NCI-H128 (cell line): ENCODE results near the gene FGF1.

Experiments used
- DNase-seq: peaks from one replicate; lab custom pipeline; 2025; ENCODE audit not compliant: unreplicated experiment; lab: John Stamatoyannopoulos, UW

FGF1 gene

DNA sequence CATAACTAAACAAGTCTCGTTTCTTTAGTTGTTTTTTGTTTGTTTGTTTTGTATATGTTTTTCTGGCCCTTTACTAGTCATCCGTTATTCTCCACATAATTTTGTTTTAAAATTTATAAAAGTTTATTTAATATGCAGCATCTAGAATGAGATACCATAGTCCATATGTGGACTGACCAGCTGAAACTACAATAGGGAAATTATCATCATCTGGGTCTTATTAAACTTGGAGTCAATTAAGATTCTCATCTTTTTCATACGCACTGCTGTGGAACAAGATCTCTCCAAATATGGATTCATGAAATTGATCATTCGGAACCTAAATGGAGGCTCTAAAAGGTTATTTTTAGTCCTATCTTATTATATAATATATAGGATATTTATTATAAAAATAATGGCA, 99.3 kb downstream of the FGF1 start:
- no peak for DNase-seq

DNA sequence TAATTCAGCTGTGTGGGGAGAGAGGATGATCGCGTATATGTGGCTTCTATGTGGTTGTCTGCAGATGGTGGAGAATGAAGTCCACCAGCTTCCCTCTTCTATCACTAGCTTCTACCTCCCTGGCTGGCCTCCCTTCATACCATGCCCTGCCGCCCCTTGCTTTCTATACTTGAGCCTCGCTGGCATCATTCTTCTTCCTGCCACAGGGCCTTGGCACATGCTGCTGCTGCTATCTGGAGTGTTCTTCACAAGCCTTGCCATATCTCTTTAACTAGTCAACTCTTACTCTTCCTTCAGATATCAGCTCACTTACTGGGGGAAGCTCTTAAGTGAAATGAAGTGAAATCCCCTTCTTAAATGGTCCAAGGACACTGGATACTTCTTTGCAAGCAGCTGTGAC, 100.4 kb downstream of the FGF1 start:
- DNase-seq, result no peak

DNA sequence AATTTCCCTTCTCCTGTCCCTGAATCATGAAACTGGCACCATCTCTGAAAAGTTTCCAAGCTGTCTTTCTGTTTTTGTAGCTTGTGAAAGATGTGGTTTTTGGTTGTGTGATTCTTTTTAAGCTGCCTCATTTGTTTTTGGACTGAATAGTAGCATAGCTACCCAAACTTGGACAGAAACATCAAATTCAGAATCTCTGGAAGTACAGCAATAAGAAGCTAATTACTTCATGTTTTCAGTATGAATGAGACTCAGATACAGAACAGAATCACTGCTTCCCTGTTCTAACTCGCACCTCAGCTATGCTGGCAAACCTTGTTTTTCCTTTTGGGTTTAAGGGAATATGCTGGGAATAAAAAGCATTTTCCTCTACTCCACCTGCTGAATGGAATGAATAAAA, 101.0 kb downstream of the FGF1 start:
- DNase-seq, result no peak

DNA sequence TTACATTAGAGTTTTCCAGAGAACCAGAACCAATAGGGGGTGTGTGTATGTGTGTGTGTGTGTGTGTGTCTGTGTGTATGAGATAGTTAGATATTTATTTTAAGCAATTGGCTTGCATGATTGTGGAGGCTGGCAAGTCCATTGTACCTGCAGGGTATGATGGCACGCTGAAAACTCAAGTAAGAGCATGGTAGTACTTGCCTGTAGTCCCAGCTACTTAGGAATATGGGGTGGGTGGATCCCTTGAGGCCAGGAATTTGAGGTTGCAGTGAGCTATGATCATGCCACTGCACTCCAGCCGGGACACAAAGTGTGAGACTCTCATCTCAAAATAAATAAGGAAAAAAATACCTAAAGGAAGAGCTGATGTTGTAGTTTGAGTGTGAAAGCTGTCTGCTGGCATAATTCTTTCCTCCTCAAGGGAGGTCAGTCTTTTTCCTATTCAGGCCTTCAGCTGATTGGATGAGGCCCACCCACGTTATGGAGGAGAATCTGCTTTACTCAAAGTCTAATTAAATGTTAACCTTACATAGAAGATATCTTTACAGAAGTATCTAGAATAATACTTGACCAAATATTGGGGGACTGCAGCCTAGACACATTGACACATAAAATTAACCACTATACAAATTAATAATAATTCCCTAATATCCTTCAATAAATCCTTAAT, 107.6 kb downstream of the FGF1 start:
- no peak for DNase-seq

DNA sequence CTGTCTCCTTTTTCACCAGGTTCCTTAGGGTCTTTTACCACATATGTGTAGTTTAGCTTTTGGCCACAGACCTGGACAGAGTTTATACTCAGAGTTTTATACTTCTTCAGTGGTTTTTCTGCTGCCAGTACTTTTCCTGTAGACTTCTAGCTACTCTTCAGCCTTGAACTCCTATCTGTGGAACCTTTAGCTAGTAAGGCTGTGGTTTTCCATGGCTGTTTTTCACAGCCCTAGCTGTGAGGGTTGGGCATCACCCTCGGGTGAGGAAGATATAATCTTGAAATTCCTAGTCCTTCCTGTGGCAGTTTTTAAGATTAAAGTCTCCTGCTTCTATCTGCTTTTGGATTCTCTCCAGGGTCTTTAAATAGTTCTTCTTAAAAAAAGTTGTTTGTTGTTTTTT, 109.1 kb downstream of the FGF1 start:
- no peak for DNase-seq

DNA sequence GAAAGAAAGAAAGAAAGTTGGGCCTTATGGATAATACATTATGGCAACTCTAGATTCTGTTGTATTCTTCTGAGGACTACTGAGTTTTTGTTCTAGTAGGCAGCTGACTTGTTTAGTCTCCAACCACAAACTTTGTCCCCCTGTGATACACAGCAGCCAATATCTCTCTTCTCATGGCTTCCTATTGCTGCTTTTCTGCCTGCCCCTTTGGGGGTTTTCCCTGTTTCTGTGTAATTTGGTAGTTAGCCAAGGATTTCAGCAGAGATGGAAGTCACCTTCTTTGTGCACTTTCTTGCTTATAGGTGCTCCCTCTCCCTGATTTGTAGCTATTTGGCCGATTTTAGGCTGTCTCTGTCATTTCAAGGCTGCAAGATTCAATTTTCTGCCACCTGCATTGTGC, 109.6 kb downstream of the FGF1 start:
- DNase-seq, result no peak

DNA sequence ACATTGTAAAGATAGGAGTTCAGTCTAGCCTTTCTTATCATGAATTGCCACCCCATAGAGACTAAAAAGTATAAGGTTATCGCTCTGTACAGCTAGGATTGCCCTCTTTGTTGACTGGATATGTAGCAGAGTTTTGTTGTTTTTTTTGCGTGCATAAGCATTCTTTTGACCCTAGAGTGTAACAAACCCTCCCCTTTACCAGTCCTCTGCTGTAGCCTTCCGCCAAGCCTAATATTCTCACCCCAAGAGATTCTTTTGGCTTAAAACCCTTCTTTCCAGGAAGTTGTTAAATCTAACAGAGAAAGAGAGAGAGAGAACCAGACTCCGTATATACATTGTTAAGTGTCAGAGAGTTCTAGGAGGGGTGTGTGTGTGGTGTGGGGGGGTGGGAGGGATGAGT, 113.9 kb downstream of the FGF1 start:
- DNase-seq, result no peak

DNA sequence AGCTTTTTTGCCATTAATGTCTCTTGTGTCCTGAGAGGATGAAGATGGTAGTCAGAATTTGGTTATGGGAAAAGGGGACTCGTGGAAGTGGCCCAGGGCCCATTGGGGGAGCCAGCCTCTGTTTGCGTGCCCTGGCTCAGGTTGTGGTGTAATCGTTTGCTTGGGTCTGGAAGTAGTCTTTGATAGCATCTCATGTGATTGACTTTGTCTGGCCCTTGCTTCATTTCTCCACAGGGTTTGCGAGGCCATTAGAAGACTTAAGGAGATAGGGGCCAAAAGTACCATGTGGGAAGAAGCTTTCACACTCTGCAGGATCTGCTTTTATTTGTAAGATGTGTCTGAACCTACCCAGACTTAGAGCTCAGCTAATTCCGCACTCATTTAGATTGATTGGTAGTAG, 114.5 kb downstream of the FGF1 start:
- no peak for DNase-seq

DNA sequence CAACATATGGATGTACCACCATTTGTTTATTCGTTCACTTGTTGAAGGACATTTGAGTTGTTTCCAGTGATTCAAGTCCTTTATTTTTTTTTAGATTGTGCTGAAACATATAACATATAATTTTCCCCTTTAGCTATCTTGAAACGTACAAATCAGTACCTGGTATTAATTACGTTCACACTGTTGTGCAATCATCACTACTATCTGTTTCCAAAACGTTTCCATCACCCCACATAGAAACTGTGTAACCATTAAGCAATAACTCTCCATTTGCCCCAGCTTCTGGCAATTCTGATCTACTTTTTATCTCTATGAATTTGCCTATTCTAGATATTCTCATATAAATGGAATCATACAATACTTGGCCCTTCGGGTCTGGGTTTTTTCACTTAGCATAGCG, 116.0 kb downstream of the FGF1 start:
- DNase-seq, result no peak

DNA sequence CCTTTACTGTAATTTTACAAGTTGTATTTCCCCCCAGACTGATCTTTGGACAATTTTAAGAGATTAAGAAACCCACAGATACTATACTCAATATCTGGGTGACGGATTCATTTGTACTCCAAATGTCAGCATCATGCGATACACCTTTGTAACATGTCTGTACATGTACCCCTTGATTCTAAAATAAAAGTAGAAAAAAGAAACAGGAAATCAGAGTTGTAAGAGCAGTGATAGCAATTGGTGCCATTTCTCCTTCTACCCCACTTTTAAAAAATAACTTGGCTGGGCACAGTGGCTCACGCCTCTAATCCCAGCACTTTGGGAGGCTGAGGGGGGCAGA, 116.9 kb downstream of the FGF1 start:
- DNase-seq, result no peak

DNA sequence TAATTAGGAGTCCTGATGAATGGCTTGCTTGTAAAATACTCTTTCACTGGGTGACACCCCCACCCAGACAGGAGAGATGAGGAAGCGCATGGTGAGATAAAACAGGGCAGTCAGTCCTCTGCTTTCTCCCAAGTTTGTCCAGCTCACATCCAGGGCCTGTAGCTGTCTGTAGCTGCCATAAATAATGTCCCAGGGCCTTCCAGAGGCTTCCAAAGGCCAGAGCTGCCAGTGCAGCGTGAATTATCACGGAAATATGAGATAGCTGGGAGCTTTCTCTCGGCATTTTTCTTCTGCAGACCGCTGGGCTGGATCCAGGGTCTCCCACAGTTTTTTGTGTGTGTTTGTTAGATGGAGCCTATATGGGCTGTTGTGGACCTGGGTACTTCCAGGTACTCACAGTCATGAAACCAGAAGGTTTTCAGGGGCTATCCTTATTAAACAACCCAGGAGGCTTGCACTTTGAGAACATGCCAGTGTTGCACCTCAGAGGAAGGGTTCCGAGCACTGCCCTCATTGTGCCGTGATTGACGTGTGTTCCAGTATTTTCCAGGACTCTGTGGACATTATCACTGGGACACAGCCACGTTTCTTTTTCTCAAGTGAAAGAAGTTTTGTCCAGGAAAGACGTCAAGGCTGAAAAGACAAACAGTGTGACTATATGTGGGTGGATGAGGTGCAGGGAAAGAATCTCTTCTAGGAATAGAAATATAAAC, 117.5 kb downstream of the FGF1 start:
- DNase-seq, result no peak

DNA sequence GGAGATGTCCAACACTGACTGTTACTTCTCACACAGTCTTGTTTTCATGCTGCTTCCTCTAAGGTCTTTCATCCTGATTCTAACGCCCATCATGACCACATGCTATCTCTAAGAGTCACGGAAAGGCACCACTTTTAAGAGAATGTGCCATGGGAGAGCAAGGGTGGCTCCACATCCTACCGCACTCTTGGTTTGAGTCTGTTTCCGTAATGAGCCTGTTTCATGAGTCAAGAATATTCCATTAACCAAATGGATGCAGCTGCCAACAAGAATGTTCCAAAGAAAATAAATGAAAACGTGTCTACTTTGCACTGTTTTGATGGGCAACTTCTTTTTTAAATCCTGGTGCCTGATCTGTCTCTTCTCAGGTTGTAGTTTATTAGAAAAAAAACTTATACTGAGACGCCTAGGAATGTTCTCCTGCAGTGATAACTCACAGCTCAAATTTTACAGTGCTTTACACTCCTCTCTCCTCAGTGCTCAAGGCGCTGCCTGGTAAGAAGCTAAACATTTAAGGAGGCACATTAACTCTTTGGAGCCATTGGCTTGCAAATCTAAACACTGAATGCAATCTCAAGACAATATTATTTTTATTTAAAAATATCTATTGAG, 124.3 kb downstream of the FGF1 start:
- no peak for DNase-seq

DNA sequence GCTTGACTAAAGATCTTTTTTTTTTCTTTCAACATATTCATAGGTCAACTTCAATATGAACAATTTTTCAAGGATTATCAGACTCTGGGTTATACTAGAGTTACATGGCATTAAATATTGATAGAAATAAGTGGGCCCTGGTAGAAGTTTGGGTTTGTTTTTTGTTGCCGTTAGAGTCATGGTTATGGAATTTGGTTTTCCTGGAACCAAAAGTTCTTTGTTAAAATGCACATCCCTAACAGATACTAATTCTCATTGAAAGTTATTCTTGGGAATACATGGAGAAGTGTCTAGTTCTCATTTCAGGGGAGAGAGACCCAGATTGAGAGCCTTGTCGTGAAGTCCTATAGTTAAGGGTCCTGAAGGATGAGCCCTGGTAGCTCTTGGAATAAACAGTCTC, 124.9 kb downstream of the FGF1 start:
- DNase-seq, result no peak

DNA sequence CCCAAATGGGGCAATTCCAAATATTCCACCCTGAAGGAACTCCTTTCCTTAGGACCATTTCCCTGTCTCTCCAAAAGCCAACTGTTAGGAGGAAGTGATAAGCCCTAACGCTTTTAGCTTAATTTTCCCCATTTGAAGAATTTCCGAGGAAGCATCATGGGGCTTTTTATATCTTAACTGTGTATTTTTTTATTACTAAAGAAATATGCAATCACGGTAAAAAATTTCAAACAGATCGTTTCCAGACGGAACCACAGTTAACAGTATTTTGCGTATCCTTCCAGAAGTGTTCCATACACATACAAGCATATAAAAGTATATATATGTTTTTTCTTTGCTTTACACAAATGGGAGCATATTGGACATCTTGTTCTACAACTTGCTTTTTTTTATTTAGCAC, 133.8 kb downstream of the FGF1 start:
- DNase-seq, result no peak

DNA sequence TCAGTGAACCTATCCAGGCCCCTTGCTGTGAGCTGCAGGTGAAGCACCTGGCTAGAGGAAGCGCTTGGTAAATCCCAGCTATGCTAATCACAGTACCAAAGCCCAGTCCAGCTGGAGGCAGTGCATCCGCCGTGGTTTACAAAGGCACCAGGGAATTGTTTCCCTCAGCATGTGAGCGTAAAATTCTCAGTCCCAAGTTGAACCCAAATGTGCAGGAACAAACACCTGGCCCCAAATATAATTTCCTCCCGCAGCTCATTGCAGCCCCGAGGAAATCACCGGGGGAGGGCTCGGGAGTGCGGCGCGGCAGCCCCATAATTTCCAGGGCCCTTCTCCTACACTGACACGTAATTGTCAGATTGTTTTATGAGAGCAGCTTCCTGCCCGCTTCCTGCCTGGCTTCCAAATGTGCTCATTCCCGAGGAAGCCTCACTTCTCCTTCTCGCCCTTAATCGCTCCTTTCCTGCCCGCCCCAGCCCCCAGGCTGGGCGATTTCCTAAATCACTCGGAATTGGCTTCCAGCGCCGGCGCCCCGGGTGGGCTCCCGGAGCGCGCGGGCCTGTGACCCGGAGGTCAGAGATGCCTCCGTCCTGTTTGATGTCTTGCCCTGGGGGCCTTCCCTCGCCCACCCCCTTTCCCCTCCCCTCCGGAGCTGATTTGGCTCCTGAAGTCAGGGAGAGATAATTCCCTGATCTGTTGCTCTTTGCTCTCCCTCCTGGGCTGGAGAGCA, 134.4 kb downstream of the FGF1 start:
- DNase-seq, result no peak

DNA sequence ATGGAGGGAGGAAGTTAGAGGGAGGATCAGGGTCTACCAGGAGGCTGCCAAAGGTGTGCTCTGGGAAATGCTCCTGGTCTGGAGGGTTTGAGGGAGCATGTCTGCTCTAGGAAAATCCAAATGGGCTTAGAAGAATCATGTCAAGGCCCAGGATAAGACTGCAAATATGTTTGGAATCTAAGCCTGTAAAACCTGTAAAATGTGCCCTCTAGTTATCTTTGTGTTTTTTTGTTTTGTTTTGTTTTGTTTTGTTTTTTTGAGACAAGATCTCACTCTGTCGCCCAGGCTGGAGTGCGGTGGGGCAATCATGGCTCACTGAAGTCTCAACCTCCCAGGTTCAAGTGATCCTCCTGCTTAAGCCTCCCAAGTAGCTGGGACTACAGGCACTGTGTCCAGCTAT, 135.4 kb downstream of the FGF1 start:
- DNase-seq, result no peak

DNA sequence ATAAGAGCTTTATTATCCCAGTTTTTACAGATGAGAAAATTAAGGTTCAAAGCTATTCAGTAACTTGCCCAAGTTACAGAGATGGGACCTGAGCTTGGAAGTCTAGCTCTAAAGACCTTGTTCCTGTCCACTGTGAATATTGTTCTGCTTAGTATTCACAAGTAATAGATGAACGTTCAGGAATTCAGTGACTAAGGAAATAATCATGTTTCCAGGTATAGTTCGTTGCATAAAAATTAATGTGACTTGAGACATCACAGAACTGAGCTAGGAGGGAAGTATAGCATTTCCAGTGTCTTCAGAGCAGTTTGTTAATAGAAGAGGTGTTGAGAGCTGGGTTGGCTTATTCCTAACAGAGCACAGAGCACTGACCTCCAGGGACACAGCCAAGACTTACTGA, 136.1 kb downstream of the FGF1 start:
- no peak for DNase-seq

DNA sequence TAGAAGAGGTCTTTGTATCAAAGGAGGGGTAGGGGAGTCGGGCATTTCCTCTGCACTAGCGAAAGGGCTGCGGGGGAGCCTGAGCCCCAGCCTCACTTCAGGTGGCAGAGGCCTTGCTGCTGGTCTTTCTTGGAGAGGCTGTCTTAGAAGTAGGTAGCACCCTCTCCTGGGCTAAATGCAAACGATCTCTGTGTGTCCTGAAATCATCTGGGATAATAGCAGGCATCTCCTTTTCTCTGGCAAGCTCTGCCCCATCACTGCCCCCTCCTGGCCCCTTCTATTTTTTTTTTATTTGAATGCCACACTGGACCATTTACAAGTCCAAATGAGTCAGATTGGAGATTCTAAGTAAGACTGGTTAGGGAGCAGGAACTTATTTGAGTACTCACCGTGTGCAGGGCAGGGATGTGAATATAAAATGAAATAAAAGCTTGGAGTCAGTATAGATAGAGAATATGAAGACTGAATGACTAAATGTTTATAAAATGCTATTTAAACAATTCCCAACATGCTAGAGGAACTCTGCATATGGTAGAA, 137.1 kb downstream of the FGF1 start:
- DNase-seq, result peak; percentile 9

DNA sequence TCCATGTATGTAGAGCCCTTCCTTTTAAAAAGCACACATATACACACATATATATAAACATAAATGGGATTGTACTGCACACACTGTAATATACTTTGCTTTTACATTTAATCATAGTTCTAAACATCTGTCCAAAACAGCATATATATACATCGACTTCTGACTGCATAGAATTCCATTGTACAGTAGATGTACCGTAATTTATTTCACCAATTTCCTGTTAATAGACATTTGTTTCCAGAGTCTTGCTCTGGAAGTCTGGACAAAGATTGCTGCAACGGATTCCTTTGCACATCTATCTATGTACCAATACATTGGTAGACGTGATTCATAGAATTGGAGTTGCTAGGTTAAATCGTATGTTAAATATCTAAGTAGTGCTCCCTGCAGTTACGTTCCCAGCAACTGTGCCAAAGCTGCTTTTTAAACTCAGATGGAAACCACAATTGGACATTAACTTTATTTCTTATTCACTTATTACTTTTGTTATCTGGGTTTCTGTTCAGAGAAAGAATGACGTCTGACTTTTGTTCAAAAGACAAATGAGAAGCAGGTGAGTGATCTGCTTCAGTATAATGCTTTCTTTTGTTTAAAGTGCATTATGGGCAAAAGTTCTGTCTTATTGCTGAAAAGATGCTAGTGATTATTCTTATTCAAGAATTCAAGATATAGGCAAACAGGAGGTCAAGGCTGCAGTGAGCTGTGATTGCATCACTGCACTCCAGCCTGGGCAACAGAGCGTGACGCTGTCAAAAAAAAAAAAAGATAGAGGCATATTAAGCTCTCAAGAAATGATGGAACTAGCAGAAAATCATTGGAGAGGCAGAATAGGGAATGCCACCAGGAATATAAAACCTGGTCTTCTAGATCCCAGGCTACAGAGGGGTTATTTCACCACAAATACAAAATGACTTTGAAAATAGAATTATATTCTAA, 138.2 kb downstream of the FGF1 start:
- no peak for DNase-seq

DNA sequence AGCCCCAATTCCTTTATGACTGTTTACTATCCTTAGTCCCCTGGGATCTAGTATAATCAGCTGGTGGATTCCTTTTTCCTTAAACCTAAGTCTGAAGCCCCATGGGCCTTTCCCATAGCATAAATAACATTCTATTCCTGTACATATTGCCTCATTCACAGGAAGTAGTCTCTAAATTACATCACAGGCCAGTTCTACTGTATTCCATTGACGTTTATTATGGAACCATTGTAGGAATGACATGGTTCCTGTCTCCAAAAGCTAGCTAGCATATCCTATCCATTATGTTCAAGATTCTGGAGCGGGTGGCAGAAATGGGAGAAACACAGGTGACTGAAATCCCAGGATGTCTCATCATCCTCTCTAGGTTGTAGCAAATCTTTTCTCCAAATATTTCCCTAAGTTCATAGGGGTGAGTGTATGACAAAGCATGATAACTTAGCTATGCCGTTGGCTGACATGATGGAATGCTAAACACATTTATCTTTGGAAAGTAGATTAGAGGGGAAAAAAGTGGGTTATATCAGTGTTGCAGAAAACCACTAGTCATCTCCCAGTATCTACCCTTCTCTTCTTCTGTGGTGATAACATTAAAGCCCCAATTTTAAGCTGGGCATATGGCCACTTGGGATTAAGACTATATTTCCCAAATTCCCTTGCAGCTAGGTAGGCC, 140.1 kb downstream of the FGF1 start:
- no peak for DNase-seq
